SK-N-SH (cell line): ENCODE results near the gene COQ8B.
A peak's percentile ranks its signal among the peaks of the same experiment; 100 is the strongest.

Experiments
- EP300 ChIP-seq, 2 experiments: IDR thresholded peaks; 2 replicates each; pipeline versions ENCODE4 v1.4.0 to v1.6.1; 2012; ENCODE audit warnings: borderline replicate concordance in 1 of 2, low read depth in 1 of 2, low read length in 1 of 2
- EZH2phosphoT487 ChIP-seq: fragments of 200-600 bp; sonication (generic); IDR thresholded peaks from 2 replicates; pipeline ENCODE4 v1.6.1; 2017; ENCODE audit warnings: low read depth, mixed run types, mild to moderate bottlenecking, antibody characterized with exemption, moderate library complexity, borderline replicate concordance
- FOXM1 ChIP-seq: IDR thresholded peaks from 2 replicates; pipeline ENCODE4 v1.4.0; 2012; ENCODE audit warnings: low read depth, mild to moderate bottlenecking
- GABPA ChIP-seq: IDR thresholded peaks from 2 replicates; pipeline ENCODE4 v1.4.0; 2012; ENCODE audit warnings: low read depth, mild to moderate bottlenecking
- GATA2 ChIP-seq: sonication (generic); formaldehyde crosslinking; IDR thresholded peaks from 2 replicates; pipeline ENCODE4 v1.5.0; 2020; ENCODE audit warnings: mild to moderate bottlenecking, missing genetic modification reagents
- POLR2AphosphoS5 ChIP-seq: IDR thresholded peaks from 2 replicates; pipeline ENCODE4 v1.6.1; 2012; ENCODE audit warnings: low read depth, low read length
- RAD21 ChIP-seq: IDR thresholded peaks from 2 replicates; pipeline ENCODE4 v1.6.1; 2012; ENCODE audit warnings: mild to moderate bottlenecking, low read length
- RCOR1 ChIP-seq: fragments of 150-350 bp; IDR thresholded peaks from 2 replicates; pipeline ENCODE4 v1.6.1; 2017; ENCODE audit warnings: antibody characterized with exemption, low read length
- RFX5 ChIP-seq: IDR thresholded peaks from 2 replicates; pipeline ENCODE4 v1.6.1; 2012; ENCODE audit warnings: mild to moderate bottlenecking, improper control_type of control experiment, low read length
- TAF1 ChIP-seq: IDR thresholded peaks from 2 replicates; pipeline ENCODE4 v1.6.1; 2012; ENCODE audit warnings: low read depth, mild to moderate bottlenecking, low read length, moderate library complexity, borderline replicate concordance
- TCF12 ChIP-seq: IDR thresholded peaks from 2 replicates; pipeline ENCODE4 v1.4.0; 2012
- YY1 ChIP-seq: IDR thresholded peaks from 2 replicates; pipeline ENCODE4 v1.4.0; 2012; ENCODE audit warnings: low read depth, mild to moderate bottlenecking
- TF ChIP-seq, protein P1 (sequence below): fragments of 200-600 bp; sonication (generic); IDR thresholded peaks from 2 replicates; pipeline ENCODE4 v1.6.1; 2017; ENCODE audit warnings: antibody characterized with exemption, mild to moderate bottlenecking, moderate library complexity
- TF ChIP-seq, protein P2 (sequence below): fragments of 150-350 bp; IDR thresholded peaks from 2 replicates; pipeline ENCODE4 v1.6.1; 2017; ENCODE audit warnings: antibody characterized with exemption, low read length, low read depth, borderline replicate concordance

DNA sequence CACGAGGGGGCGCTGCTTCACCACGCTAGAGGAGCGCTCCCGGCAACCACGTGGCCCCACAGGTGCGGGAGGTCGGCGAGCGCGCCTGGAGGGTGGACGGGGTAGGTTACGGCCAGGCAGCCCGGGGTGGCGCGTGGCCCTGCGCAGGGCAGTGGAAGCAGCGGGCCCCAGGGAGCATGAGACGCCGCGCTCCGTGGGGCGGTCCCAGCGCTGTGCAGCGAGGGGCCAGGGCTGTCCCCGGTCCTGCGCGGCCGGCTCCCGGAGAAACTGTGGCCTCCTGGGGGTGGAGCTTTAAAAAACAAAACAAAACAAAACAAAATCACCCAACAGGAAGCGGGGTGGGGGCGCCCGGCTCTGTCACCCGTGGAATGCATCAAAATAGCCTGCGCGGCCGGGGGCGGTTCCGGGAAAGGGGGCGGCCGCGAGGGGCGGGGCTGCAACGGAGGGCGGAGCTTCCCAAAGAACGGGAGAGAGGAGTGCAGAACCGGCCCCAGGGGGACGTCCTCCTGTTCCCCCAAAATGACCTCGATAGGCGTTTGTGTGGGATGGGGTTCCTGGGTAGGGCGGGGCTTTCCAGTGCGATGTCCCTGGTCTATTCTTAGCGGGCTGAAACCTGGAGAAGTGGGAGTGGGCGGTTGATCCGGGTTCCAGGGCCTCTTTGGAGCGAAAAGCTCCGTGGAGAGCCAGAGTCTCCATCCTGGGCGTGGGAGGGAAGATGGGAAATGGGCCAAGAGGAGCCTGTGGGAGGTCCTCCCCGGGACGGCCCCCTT, 53.6 kb downstream of the COQ8B start:
- TF ChIP-seq RFX5, result no peak
- no peak for TF ChIP-seq RCOR1
- TF ChIP-seq EZH2phosphoT487, result no peak
- no peak for TF ChIP-seq TCF12
- TF ChIP-seq, protein P1, sequence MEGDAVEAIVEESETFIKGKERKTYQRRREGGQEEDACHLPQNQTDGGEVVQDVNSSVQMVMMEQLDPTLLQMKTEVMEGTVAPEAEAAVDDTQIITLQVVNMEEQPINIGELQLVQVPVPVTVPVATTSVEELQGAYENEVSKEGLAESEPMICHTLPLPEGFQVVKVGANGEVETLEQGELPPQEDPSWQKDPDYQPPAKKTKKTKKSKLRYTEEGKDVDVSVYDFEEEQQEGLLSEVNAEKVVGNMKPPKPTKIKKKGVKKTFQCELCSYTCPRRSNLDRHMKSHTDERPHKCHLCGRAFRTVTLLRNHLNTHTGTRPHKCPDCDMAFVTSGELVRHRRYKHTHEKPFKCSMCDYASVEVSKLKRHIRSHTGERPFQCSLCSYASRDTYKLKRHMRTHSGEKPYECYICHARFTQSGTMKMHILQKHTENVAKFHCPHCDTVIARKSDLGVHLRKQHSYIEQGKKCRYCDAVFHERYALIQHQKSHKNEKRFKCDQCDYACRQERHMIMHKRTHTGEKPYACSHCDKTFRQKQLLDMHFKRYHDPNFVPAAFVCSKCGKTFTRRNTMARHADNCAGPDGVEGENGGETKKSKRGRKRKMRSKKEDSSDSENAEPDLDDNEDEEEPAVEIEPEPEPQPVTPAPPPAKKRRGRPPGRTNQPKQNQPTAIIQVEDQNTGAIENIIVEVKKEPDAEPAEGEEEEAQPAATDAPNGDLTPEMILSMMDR, result no peak; the same call in 1 of the 2 replicates
- peak; percentile 89 for TF ChIP-seq RAD21
- TF ChIP-seq GATA2, result no peak
- TF ChIP-seq GABPA, result no peak
- no peak for TF ChIP-seq FOXM1
- TF ChIP-seq POLR2AphosphoS5, result 0 out of 2 replicates have a peak, but pooled peaks have one; percentile 16
- TF ChIP-seq, protein P2, sequence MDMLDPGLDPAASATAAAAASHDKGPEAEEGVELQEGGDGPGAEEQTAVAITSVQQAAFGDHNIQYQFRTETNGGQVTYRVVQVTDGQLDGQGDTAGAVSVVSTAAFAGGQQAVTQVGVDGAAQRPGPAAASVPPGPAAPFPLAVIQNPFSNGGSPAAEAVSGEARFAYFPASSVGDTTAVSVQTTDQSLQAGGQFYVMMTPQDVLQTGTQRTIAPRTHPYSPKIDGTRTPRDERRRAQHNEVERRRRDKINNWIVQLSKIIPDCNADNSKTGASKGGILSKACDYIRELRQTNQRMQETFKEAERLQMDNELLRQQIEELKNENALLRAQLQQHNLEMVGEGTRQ, result peak; percentile 45; the same call in 1 of the 2 replicates
- TF ChIP-seq EP300 (IDR thresholded peaks at IDR 0.05; ENCODE audit: borderline replicate concordance in 1 of 2, low read depth in 1 of 2, low read length in 1 of 2), result no peak
- TF ChIP-seq YY1, result no peak
- TF ChIP-seq TAF1, result no peak
